Uterus (tissue), 4 donors: ENCODE data around the gene PLEKHA7. TPM values are rescaled to one million over a fixed set of nuclear protein-coding genes. Genes with fewer than 3 reads are reported as not detected.

ENCODE experiments used
- DNase-seq, 2 donors: peaks; one replicate each; pipeline ENCODE4 v3.0.0-alpha.2; 2019 to 2020
- H3K27ac ChIP-seq, 2 donors: fragments of 200-600 bp; sonication (generic); 1 replicate in 1 of 2; 2 replicates in 1 of 2; pipeline ENCODE4 v1.5.1; 2016 to 2018
- H3K27me3 ChIP-seq, 2 donors: fragments of 200-600 bp; sonication (generic); one replicate each; pipeline ENCODE4 v1.5.1; 2018 to 2019; ENCODE audit warnings: control low read depth in 1 of 2
- H3K36me3 ChIP-seq, 2 donors: fragments of 200-600 bp; sonication (generic); one replicate each; pipeline ENCODE4 v1.5.1; 2019; ENCODE audit warnings: control low read depth in 1 of 2
- H3K4me1 ChIP-seq, 2 donors: fragments of 200-600 bp; sonication (generic); one replicate each; pipeline ENCODE4 v1.5.1; 2018 to 2019; ENCODE audit warnings: control low read depth in 1 of 2
- H3K4me3 ChIP-seq, 2 donors: fragments of 200-600 bp; sonication (generic); 1 replicate in 1 of 2; 2 replicates in 1 of 2; pipeline ENCODE4 v1.5.1; 2018 to 2019; ENCODE audit warnings: mild to moderate bottlenecking in 1 of 2
- H3K9me3 ChIP-seq, 2 donors: fragments of 200-600 bp; sonication (generic); one replicate each; pipeline ENCODE4 v1.5.1; 2019; ENCODE audit warnings: control low read depth in 1 of 2
- CTCF ChIP-seq, 4 experiments: fragments of 200-600 bp in 2 of 4; fragments of 450-650 bp in 2 of 4; sonication (generic) in 2 of 4; IDR thresholded peaks; one replicate each; pipeline ENCODE4 v1.5.1; 2016 to 2019; ENCODE audit warnings: antibody characterized with exemption in 4 of 4, mild to moderate bottlenecking in 2 of 4, moderate library complexity in 1 of 4
- POLR2A ChIP-seq, 2 donors: fragments of 450-650 bp; IDR thresholded peaks; one replicate each; pipeline ENCODE4 v1.6.1; 2016; ENCODE audit warnings: antibody characterized with exemption in 2 of 2, mild to moderate bottlenecking in 1 of 2, moderate library complexity in 1 of 2
- intact Hi-C: fragments of 100-400 bp; cut with DNase I; formaldehyde crosslinking; loops from one replicate; pipeline ENCODE4 v1.15.1; 2023; ENCODE audit warnings: low total_unique reads
- total RNA-seq, 4 donors: library from RNA; depleted of rRNA in 3 of 4; stranded (reverse); fragments of >200 nt in 3 of 4; gene quantifications; one replicate each; pipeline versions ENCODE4 v1.1.0 to v1.2.4, GENCODE V29; 2014 to 2023
- donor health status: DM: yes; HTN: yes; CAD: no.

PLEKHA7 gene
- total RNA-seq, 4 donors from 2014 or later, result 13.3 to 38.2 (median 26.7) TPM

- intact Hi-C loops, result no loop called here
- Histone ChIP-seq H3K9me3 (no peaks in the 10 kb centered on the region), H3K27me3 (no peaks in the 10 kb centered on the region), H3K36me3 (no peaks in the 10 kb centered on the region), H3K4me3 (no peak overlapping the region), H3K4me1 (no peaks in the 10 kb centered on the region), H3K27ac (no peak overlapping the region)
- no peak for DNase-seq
- no peak for TF ChIP-seq CTCF (IDR thresholded peaks at IDR 0.05)
- TF ChIP-seq POLR2A (IDR thresholded peaks at IDR 0.05), result no peak
Observed at GRCh38 chr11:16902781-16903378, 111.3 kb downstream of the PLEKHA7 start.

GRCh38 chr11:16902182-16902581, 112.0 kb downstream of the PLEKHA7 start:
- H3K27me3 ChIP-seq, result no peaks in the 10 kb centered on the region
- H3K4me3 ChIP-seq, result no peak overlapping the region
- H3K4me1 ChIP-seq, result no peaks in the 10 kb centered on the region
- no peaks in the 10 kb centered on the region for H3K9me3 ChIP-seq
- intact Hi-C loops, result no loop called here
- no peak for DNase-seq
- no peak overlapping the region for H3K27ac ChIP-seq
- no peaks in the 10 kb centered on the region for H3K36me3 ChIP-seq
- no peak for TF ChIP-seq POLR2A (IDR thresholded peaks at IDR 0.05)
- no peak for TF ChIP-seq CTCF (IDR thresholded peaks at IDR 0.05)

- Histone ChIP-seq H3K4me3 (no peak overlapping the region), H3K4me1 (no peaks in the 10 kb centered on the region), H3K36me3 (no peaks in the 10 kb centered on the region), H3K9me3 (no peaks in the 10 kb centered on the region), H3K27me3 (no peaks in the 10 kb centered on the region), H3K27ac (no peak overlapping the region)
- TF ChIP-seq CTCF (IDR thresholded peaks at IDR 0.05) (no peak), POLR2A (IDR thresholded peaks at IDR 0.05) (no peak)
- DNase-seq, result no peak
- intact Hi-C loops, result no loop called here
Observed at GRCh38 chr11:16900491-16900890, 113.7 kb downstream of the PLEKHA7 start.

GRCh38 chr11:16899708-16900303, 114.4 kb downstream of the PLEKHA7 start:
- no peak for TF ChIP-seq CTCF (IDR thresholded peaks at IDR 0.05)
- no peak for TF ChIP-seq POLR2A (IDR thresholded peaks at IDR 0.05)
- H3K4me1 ChIP-seq, result no peaks in the 10 kb centered on the region
- intact Hi-C loops, result no loop called here
- no peaks in the 10 kb centered on the region for H3K27me3 ChIP-seq
- H3K4me3 ChIP-seq, result no peak overlapping the region
- no peak for DNase-seq
- no peaks in the 10 kb centered on the region for H3K9me3 ChIP-seq
- H3K27ac ChIP-seq, result no peak overlapping the region
- H3K36me3 ChIP-seq, result no peaks in the 10 kb centered on the region

GRCh38 chr11:16898274-16898985, 115.8 kb downstream of the PLEKHA7 start:
- no peak for DNase-seq

More at GRCh38 chr11:16898274-16898985, 115.8 kb downstream of the PLEKHA7 start:
- no peak for TF ChIP-seq CTCF (IDR thresholded peaks at IDR 0.05)
- TF ChIP-seq POLR2A (IDR thresholded peaks at IDR 0.05), result no peak
- no peaks in the 10 kb centered on the region for H3K27me3 ChIP-seq
- no peak overlapping the region for H3K27ac ChIP-seq
- H3K4me1 ChIP-seq, result no peaks in the 10 kb centered on the region
- no peaks in the 10 kb centered on the region for H3K9me3 ChIP-seq
- intact Hi-C loops, result no loop called here
- H3K4me3 ChIP-seq, result no peak overlapping the region
- H3K36me3 ChIP-seq, result no peaks in the 10 kb centered on the region
